HepG2 (cell line): Measurements from ENCODE around the gene ARHGEF40. TPM values are rescaled to one million over a fixed set of nuclear protein-coding genes. Genes with fewer than 3 reads are reported as not detected.
A peak's percentile ranks its signal among the peaks of the same experiment; 100 is the strongest.

Experiments used
- AGO2 ChIP-seq: fragments of 200-400 bp; formaldehyde crosslinking; optimal IDR thresholded peaks from 2 replicates; pipeline ENCODE3; 2017; ENCODE audit warnings: mild to moderate bottlenecking, low read depth, low read length, moderate library complexity
- AHDC1 ChIP-seq: sonication (generic); formaldehyde crosslinking; IDR thresholded peaks from 2 replicates; pipeline ENCODE4 v1.5.1; 2020; ENCODE audit warnings: mild to moderate bottlenecking, missing genetic modification reagents, borderline replicate concordance
- BATF2 ChIP-seq: sonication (generic); formaldehyde crosslinking; IDR thresholded peaks from 2 replicates; pipeline ENCODE4 v1.8.0; 2022; ENCODE audit warnings: mild to moderate bottlenecking, missing genetic modification reagents, moderate library complexity
- GFI1 ChIP-seq: sonication (generic); formaldehyde crosslinking; IDR thresholded peaks from 2 replicates; pipeline ENCODE4 v1.5.0; 2020; ENCODE audit warnings: missing genetic modification reagents, mild to moderate bottlenecking, borderline replicate concordance
- HOMEZ ChIP-seq: IDR thresholded peaks from 2 replicates; pipeline ENCODE4 v1.6.1; 2016; ENCODE audit warnings: low read depth
- HOXA3 ChIP-seq: sonication (generic); formaldehyde crosslinking; IDR thresholded peaks from 2 replicates; pipeline ENCODE4 v1.5.0; 2020; ENCODE audit warnings: missing genetic modification reagents
- SNAPC5 ChIP-seq: sonication (generic); formaldehyde crosslinking; IDR thresholded peaks from 2 replicates; pipeline ENCODE4 v1.8.1; 2023; ENCODE audit warnings: mild to moderate bottlenecking, missing genetic modification reagents, borderline replicate concordance
- ZBTB14 ChIP-seq: sonication (generic); formaldehyde crosslinking; IDR thresholded peaks from 2 replicates; pipeline ENCODE4 v1.4.0; 2020; ENCODE audit warnings: missing genetic modification reagents
- ZFY ChIP-seq: sonication (generic); formaldehyde crosslinking; IDR thresholded peaks from 2 replicates; pipeline ENCODE4 v1.4.0; 2020; ENCODE audit warnings: missing genetic modification reagents
- ZNF512B ChIP-seq: sonication (generic); formaldehyde crosslinking; IDR thresholded peaks from 2 replicates; pipeline ENCODE4 v1.5.1; 2020; ENCODE audit warnings: missing genetic modification reagents, mild to moderate bottlenecking, borderline replicate concordance
- ZNF558 ChIP-seq: sonication (generic); formaldehyde crosslinking; IDR thresholded peaks from 2 replicates; pipeline ENCODE4 v1.9.0; 2022; ENCODE audit warnings: mild to moderate bottlenecking, missing genetic modification reagents, borderline replicate concordance
- ZNF574 ChIP-seq: sonication (generic); formaldehyde crosslinking; IDR thresholded peaks from 2 replicates; pipeline ENCODE4 v1.4.0; 2020; ENCODE audit warnings: missing genetic modification reagents
- polyA plus RNA-seq, 8 experiments: library from polyadenylated mRNA; depleted of rRNA in 3 of 8; stranded (reverse) in 7 of 8; unstranded in 1 of 8; fragments of >200 nt; fragmentation: Illumina TruSeq in 4 of 8; extraction: Trizol in 4 of 8; gene quantifications; 2 replicates each; pipeline versions ENCODE4 v1.2.1 to v1.2.3, GENCODE V29; 2011 to 2016; ENCODE audit warnings: low read depth in 4 of 8, missing spikeins in 1 of 8, mixed read lengths in 1 of 8; ENCODE audit not compliant: insufficient read depth in 1 of 8
- total RNA-seq, 5 experiments: library from RNA; depleted of rRNA; stranded (reverse); fragments of >200 nt; fragmentation: Illumina TruSeq; extraction: Trizol; gene quantifications; 2 replicates each; pipeline ENCODE4 v1.2.3, GENCODE V29; 2016; ENCODE audit warnings: low read depth in 1 of 5

ARHGEF40 gene
- total and polyA plus RNA-seq, 2 of the 13 experiments (the other 11 are each of a cell fraction or from before 2014, with no cell fraction given): 28.1 to 78.1 TPM

GRCh38 chr14:21103710-21104447, 33.8 kb downstream of the ARHGEF40 start (continued):
- peak; percentile 90 for TF ChIP-seq HOMEZ (CRISPR knock-in tag)
- peak; percentile 90 for TF ChIP-seq HOXA3
- peak; percentile 84 for TF ChIP-seq AHDC1 (CRISPR knock-in tag)
- peak; percentile 95 for TF ChIP-seq BATF2 (CRISPR knock-in tag)
- TF ChIP-seq AGO2: peak; percentile 99
- peak; percentile 97 for TF ChIP-seq SNAPC5 (CRISPR knock-in tag)
- peak; percentile 89 for TF ChIP-seq GFI1 (CRISPR knock-in tag)
- TF ChIP-seq ZNF574: peak; percentile 94
- peak; percentile 84 for TF ChIP-seq ZBTB14
- TF ChIP-seq ZFY (CRISPR knock-in tag): peak; percentile 98
- peak; percentile 99 for TF ChIP-seq ZNF558 (CRISPR knock-in tag)
- peak; percentile 25; the same call in 1 of the 2 replicates for TF ChIP-seq ZNF512B (CRISPR knock-in tag)
